ENCODE data around the gene NGEF. TPM values are rescaled to one million over a fixed set of nuclear protein-coding genes. Genes with fewer than 3 reads are reported as not detected.
"Not testable (repeated sequence)": the region's sequence is repeated elsewhere in the genome, so short reads cannot be mapped to it uniquely, and the experiment has no call there.

The NGEF gene
- total RNA-seq, 2 experiments from 2014 or later, result 0.48 to 0.58 TPM

- Mint-ChIP-seq H3K27ac (no peak overlapping the region), H3K4me1 (peaks cover 17% of the 10 kb centered on the region), H3K9me3 (no peaks in the 10 kb centered on the region), H3K36me3 (ENCODE audit: low read depth) (no peaks in the 10 kb centered on the region), H3K27me3 (peaks cover 25% of the 10 kb centered on the region), H3K4me3 (no peak overlapping the region)
- peak; percentile 74 for DNase-seq
- CTCF ChIA-PET, result interaction anchor here (0.6 to 3.0 kb wide), 38 partner anchors 9 to 398 kb away, joined by 3 to 19 read pairs (median 4); partner anchors contain the start of genes ATG16L1 and NEU2
- POLR2A ChIA-PET, result no interaction called here
Observed at GRCh38 chr2:233053928-233054784, 41.1 kb upstream of the NGEF start.

GRCh38 chr2:233052517-233052916, 39.5 kb upstream of the NGEF start:
- H3K27me3 Mint-ChIP-seq, result peaks cover 29% of the 10 kb centered on the region
- H3K9me3 Mint-ChIP-seq; H3K36me3 Mint-ChIP-seq (ENCODE audit: low read depth); H3K4me3 Mint-ChIP-seq; H3K4me1 Mint-ChIP-seq; POLR2A ChIA-PET; H3K27ac Mint-ChIP-seq; DNase-seq: not testable (repeated sequence)
- CTCF ChIA-PET, result interaction anchor here (0.6 to 3.0 kb wide), 4 partner anchors 8 to 396 kb away, joined by 3 to 19 read pairs (median 8); no protein-coding TSS in a partner anchor

- no peak overlapping the region for H3K4me3 Mint-ChIP-seq
- H3K27me3 Mint-ChIP-seq, result peaks cover 33% of the 10 kb centered on the region
- H3K36me3 Mint-ChIP-seq (ENCODE audit: low read depth), result no peaks in the 10 kb centered on the region
- no peak overlapping the region for H3K27ac Mint-ChIP-seq
- ChIA-PET CTCF (interaction anchor here (1.9 kb wide), 1 partner anchor 10 kb away, joined by 11 read pairs; no protein-coding TSS in a partner anchor), POLR2A (no interaction called here)
- H3K4me1 Mint-ChIP-seq, result peaks cover 9% of the 10 kb centered on the region
- DNase-seq, result no peak
- no peaks in the 10 kb centered on the region for H3K9me3 Mint-ChIP-seq
Observed at GRCh38 chr2:233051241-233052149, 38.4 kb upstream of the NGEF start.

- Mint-ChIP-seq H3K9me3 (no peaks in the 10 kb centered on the region), H3K4me3 (no peak overlapping the region), H3K27me3 (peaks cover 28% of the 10 kb centered on the region), H3K27ac (no peak overlapping the region), H3K4me1 (peaks cover 6% of the 10 kb centered on the region), H3K36me3 (ENCODE audit: low read depth) (no peaks in the 10 kb centered on the region)
- DNase-seq, result no peak
- CTCF ChIA-PET, result interaction anchor here (0.7 to 1.2 kb wide), 3 partner anchors 10 to 77 kb away, joined by 3 read pairs; partner anchors contain the start of gene INPP5D
- POLR2A ChIA-PET, result interaction anchor here (3.1 kb wide), 1 partner anchor 11 kb away, joined by 14 read pairs; the partner anchor contains the start of gene INPP5D
Observed at GRCh38 chr2:233049194-233049761, 36.2 kb upstream of the NGEF start.

- no peaks in the 10 kb centered on the region for H3K9me3 Mint-ChIP-seq
- H3K4me1 Mint-ChIP-seq, result peaks cover under 1% of the 10 kb centered on the region
- H3K36me3 Mint-ChIP-seq (ENCODE audit: low read depth), result no peaks in the 10 kb centered on the region
- DNase-seq, result no peak
- ChIA-PET POLR2A (interaction anchor here (3.1 kb wide), 1 partner anchor 12 kb away, joined by 14 read pairs; the partner anchor contains the start of gene INPP5D), CTCF (interaction anchor here (0.7 to 1.2 kb wide), 3 partner anchors 11 to 78 kb away, joined by 3 read pairs; partner anchors contain the start of gene INPP5D)
- H3K27me3 Mint-ChIP-seq, result peaks cover 22% of the 10 kb centered on the region
- no peak overlapping the region for H3K27ac Mint-ChIP-seq
- H3K4me3 Mint-ChIP-seq, result no peak overlapping the region
Observed at GRCh38 chr2:233048569-233049193, 35.6 kb upstream of the NGEF start.

- ChIA-PET CTCF (interaction anchor here (0.6 kb wide), 1 partner anchor 362 kb away, joined by 5 read pairs; no protein-coding TSS in a partner anchor), POLR2A (interaction anchor here (3.1 kb wide), 1 partner anchor 13 kb away, joined by 14 read pairs; the partner anchor contains the start of gene INPP5D)
- Mint-ChIP-seq H3K9me3 (no peaks in the 10 kb centered on the region), H3K4me1 (no peaks in the 10 kb centered on the region), H3K27ac (no peak overlapping the region), H3K27me3 (peaks cover 16% of the 10 kb centered on the region), H3K4me3 (no peak overlapping the region), H3K36me3 (ENCODE audit: low read depth) (no peaks in the 10 kb centered on the region)
- DNase-seq, result no peak
Observed at GRCh38 chr2:233047667-233048066, 34.6 kb upstream of the NGEF start.

GRCh38 chr2:233047206-233047605, 34.1 kb upstream of the NGEF start:
- ChIA-PET CTCF (interaction anchor here (0.6 kb wide), 1 partner anchor 363 kb away, joined by 5 read pairs; no protein-coding TSS in a partner anchor), POLR2A (interaction anchor here (3.1 kb wide), 1 partner anchor 13 kb away, joined by 14 read pairs; the partner anchor contains the start of gene INPP5D)
- DNase-seq, result no peak
- Mint-ChIP-seq H3K9me3 (no peaks in the 10 kb centered on the region), H3K27me3 (peaks cover 18% of the 10 kb centered on the region), H3K36me3 (ENCODE audit: low read depth) (no peaks in the 10 kb centered on the region), H3K4me3 (no peak overlapping the region), H3K27ac (no peak overlapping the region), H3K4me1 (no peaks in the 10 kb centered on the region)

- ChIA-PET CTCF (interaction anchor here (1.5 to 3.4 kb wide), 2 partner anchors 9 to 15 kb away, joined by 4 to 19 read pairs; partner anchors contain the start of gene INPP5D), POLR2A (no interaction called here)
- no peak overlapping the region for H3K4me3 Mint-ChIP-seq
- no peaks in the 10 kb centered on the region for H3K36me3 Mint-ChIP-seq (ENCODE audit: low read depth)
- H3K27me3 Mint-ChIP-seq, result peaks cover 12% of the 10 kb centered on the region
- no peaks in the 10 kb centered on the region for H3K9me3 Mint-ChIP-seq
- DNase-seq, result no peak
- no peaks in the 10 kb centered on the region for H3K4me1 Mint-ChIP-seq
- no peak overlapping the region for H3K27ac Mint-ChIP-seq
Observed at GRCh38 chr2:233044974-233045605, 32.0 kb upstream of the NGEF start.

GRCh38 chr2:233042549-233042948, 29.5 kb upstream of the NGEF start:
- Mint-ChIP-seq H3K36me3 (ENCODE audit: low read depth) (no peaks in the 10 kb centered on the region), H3K27me3 (peaks cover 8% of the 10 kb centered on the region), H3K4me1 (no peaks in the 10 kb centered on the region), H3K4me3 (no peak overlapping the region), H3K9me3 (no peaks in the 10 kb centered on the region), H3K27ac (no peak overlapping the region)
- DNase-seq, result no peak
- ChIA-PET CTCF (no interaction called here), POLR2A (no interaction called here)

GRCh38 chr2:233041722-233042323, 28.8 kb upstream of the NGEF start:
- Mint-ChIP-seq H3K4me3 (no peak overlapping the region), H3K27ac (no peak overlapping the region), H3K36me3 (ENCODE audit: low read depth) (no peaks in the 10 kb centered on the region), H3K4me1 (no peaks in the 10 kb centered on the region), H3K27me3 (peaks cover 4% of the 10 kb centered on the region), H3K9me3 (no peaks in the 10 kb centered on the region)
- ChIA-PET POLR2A (no interaction called here), CTCF (interaction anchor here (0.6 to 1.3 kb wide), 3 partner anchors 11 to 436 kb away, joined by 3 to 6 read pairs (median 5); no protein-coding TSS in a partner anchor)
- DNase-seq, result no peak

GRCh38 chr2:233040571-233040970, 27.5 kb upstream of the NGEF start:
- DNase-seq, result no peak
- Mint-ChIP-seq H3K4me3 (no peak overlapping the region), H3K27ac (no peak overlapping the region), H3K4me1 (no peaks in the 10 kb centered on the region), H3K9me3 (peaks cover 3% of the 10 kb centered on the region), H3K36me3 (ENCODE audit: low read depth) (no peaks in the 10 kb centered on the region), H3K27me3 (peaks cover 4% of the 10 kb centered on the region)
- CTCF ChIA-PET, result interaction anchor here (1.3 to 1.5 kb wide), 2 partner anchors 12 to 13 kb away, joined by 4 to 6 read pairs; no protein-coding TSS in a partner anchor
- POLR2A ChIA-PET, result no interaction called here

All from activated CD4-positive, alpha-beta memory T cell treated with anti-CD3 and anti-CD28 coated beads, Interleukin-2, amount 10 ng/mL, durations not matched to agents 7 days and 5 days (primary cell).